ENCODE data around the gene ZNF169.
"Not testable (repeated sequence)": the region's sequence is repeated elsewhere in the genome, so short reads cannot be mapped to it uniquely, and the experiment has no call there.

Gene ZNF169

GRCh38 chr9:94259077-94259862 lies at the start of gene ZNF169:
Gene ZNF169, plus strand, starts transcription at chr9:94259298. Its CDS starts 19,515 bp downstream, at chr9:94278813.
- peak; percentile 94 for DNase-seq

GRCh38 chr9:94210616-94211603 lies 48.2 kb upstream of the ZNF169 start:
- DNase-seq = no peak

- DNase-seq = no peak
These were observed 47.0 kb upstream of the ZNF169 start for GRCh38 chr9:94212091-94212490.

GRCh38 chr9:94212531-94212930 lies 46.6 kb upstream of the ZNF169 start:
- DNase-seq = no peak

GRCh38 chr9:94213511-94214124 lies 45.5 kb upstream of the ZNF169 start:
- peak; percentile 91 for DNase-seq

GRCh38 chr9:94222870-94223269 lies 36.2 kb upstream of the ZNF169 start:
- DNase-seq = no peak

GRCh38 chr9:94225413-94225812 lies 33.7 kb upstream of the ZNF169 start:
- DNase-seq = not testable (repeated sequence)

GRCh38 chr9:94228616-94229015 lies 30.5 kb upstream of the ZNF169 start:
- no peak for DNase-seq

GRCh38 chr9:94232428-94232827 lies 26.7 kb upstream of the ZNF169 start:
- no peak for DNase-seq

- not testable (repeated sequence) for DNase-seq
These were observed 18.0 kb upstream of the ZNF169 start for GRCh38 chr9:94241098-94241497.

GRCh38 chr9:94245651-94246050 lies 13.4 kb upstream of the ZNF169 start:
- DNase-seq = no peak

- no peak for DNase-seq
These were observed 8.6 kb upstream of the ZNF169 start for GRCh38 chr9:94250456-94250855.

GRCh38 chr9:94256007-94256406 lies 3.1 kb upstream of the ZNF169 start:
- no peak for DNase-seq

GRCh38 chr9:94265626-94266402 lies 6.7 kb downstream of the ZNF169 start:
- DNase-seq = not testable (repeated sequence)

- no peak for DNase-seq
These were observed 10.2 kb downstream of the ZNF169 start for GRCh38 chr9:94269264-94269663.

- no peak for DNase-seq
These were observed 10.9 kb downstream of the ZNF169 start for GRCh38 chr9:94270009-94270408.

GRCh38 chr9:94277029-94277428 lies 17.9 kb downstream of the ZNF169 start:
- not testable (repeated sequence) for DNase-seq

GRCh38 chr9:94277885-94278536 lies 18.9 kb downstream of the ZNF169 start:
- no peak for DNase-seq

- no peak for DNase-seq
These were observed 21.4 kb downstream of the ZNF169 start for GRCh38 chr9:94280409-94280989.

- DNase-seq = no peak
These were observed 22.0 kb downstream of the ZNF169 start for GRCh38 chr9:94281101-94281500.

- DNase-seq = no peak
These were observed 27.0 kb downstream of the ZNF169 start for GRCh38 chr9:94286116-94286515.

Measured in eye (tissue), 1 donor.